ENCODE results near the gene ROCK2.

DNA sequence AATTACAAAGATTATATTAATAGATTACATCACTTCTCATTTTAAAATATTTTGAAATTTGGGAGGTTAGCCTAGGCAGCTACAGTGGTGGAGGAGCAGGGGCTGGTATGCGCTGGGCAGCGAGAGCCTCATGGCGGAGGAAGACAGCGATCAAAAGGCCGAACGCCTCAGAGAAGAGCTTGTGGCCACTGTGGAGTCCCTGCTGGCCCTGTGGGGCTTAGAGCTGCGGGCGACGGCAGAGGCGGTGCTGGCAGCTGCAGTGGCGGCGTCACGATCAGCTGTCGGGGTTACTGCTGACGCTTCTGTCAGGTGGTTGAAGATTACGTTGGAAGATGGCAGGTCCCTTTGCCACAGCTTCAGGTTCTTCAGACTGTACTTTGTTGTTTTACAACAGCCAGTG is 87.4 kb downstream of the ROCK2 start:
- TF ChIP-seq, protein P1, sequence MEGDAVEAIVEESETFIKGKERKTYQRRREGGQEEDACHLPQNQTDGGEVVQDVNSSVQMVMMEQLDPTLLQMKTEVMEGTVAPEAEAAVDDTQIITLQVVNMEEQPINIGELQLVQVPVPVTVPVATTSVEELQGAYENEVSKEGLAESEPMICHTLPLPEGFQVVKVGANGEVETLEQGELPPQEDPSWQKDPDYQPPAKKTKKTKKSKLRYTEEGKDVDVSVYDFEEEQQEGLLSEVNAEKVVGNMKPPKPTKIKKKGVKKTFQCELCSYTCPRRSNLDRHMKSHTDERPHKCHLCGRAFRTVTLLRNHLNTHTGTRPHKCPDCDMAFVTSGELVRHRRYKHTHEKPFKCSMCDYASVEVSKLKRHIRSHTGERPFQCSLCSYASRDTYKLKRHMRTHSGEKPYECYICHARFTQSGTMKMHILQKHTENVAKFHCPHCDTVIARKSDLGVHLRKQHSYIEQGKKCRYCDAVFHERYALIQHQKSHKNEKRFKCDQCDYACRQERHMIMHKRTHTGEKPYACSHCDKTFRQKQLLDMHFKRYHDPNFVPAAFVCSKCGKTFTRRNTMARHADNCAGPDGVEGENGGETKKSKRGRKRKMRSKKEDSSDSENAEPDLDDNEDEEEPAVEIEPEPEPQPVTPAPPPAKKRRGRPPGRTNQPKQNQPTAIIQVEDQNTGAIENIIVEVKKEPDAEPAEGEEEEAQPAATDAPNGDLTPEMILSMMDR (IDR thresholded peaks at IDR 0.05; ENCODE audit: low read depth, low read length), result no peak
- no peak for TF ChIP-seq POLR2A (IDR thresholded peaks at IDR 0.05; ENCODE audit: extremely low read depth, insufficient read length)
